HEK293T (cell line): ENCODE measurements around the gene SMCR8.
A peak's percentile ranks its signal among the peaks of the same experiment; 100 is the strongest.
"Not testable (repeated sequence)": the region's sequence is repeated elsewhere in the genome, so short reads cannot be mapped to it uniquely, and the experiment has no call there.

Experiments used
- CTCF ChIA-PET: fragments of 350-600 bp; formaldehyde crosslinking; extraction: SDS; loops from one replicate; lab custom pipeline; 2021; ENCODE audit warnings: antibody characterized with exemption, inconsistent platforms; lab: Yijun Ruan, JAX
- POLR2A ChIA-PET: fragments of 350-600 bp; formaldehyde crosslinking; extraction: SDS; loops from one replicate; lab custom pipeline; 2020; ENCODE audit warnings: antibody characterized with exemption, inconsistent platforms; lab: Yijun Ruan, JAX
- DNase-seq: peaks from one replicate; pipeline ENCODE4 v3.0.0; 2012; ENCODE audit warnings: mixed read lengths; ENCODE audit errors: extremely low spot score
- ARNT ChIP-seq: fragments of 450-650 bp; IDR thresholded peaks from 2 replicates; pipeline ENCODE4 v1.6.1; 2017; ENCODE audit warnings: mild to moderate bottlenecking
- BHLHE40 ChIP-seq: fragments of 450-650 bp; IDR thresholded peaks from 2 replicates; pipeline ENCODE4 v1.6.1; 2016; ENCODE audit warnings: mild to moderate bottlenecking, moderate library complexity, borderline replicate concordance
- CTBP1 ChIP-seq: fragments of 450-650 bp; IDR thresholded peaks from 2 replicates; pipeline ENCODE4 v1.6.1; 2016; ENCODE audit warnings: borderline replicate concordance
- ELF4 ChIP-seq: fragments of 450-650 bp; IDR thresholded peaks from 2 replicates; pipeline ENCODE4 v1.6.1; 2017; ENCODE audit warnings: antibody characterized with exemption
- FOXA1 ChIP-seq: fragments of 450-650 bp; IDR thresholded peaks from 2 replicates; pipeline ENCODE4 v1.6.1; 2016; ENCODE audit warnings: mild to moderate bottlenecking
- FOXK2 ChIP-seq: fragments of 450-650 bp; IDR thresholded peaks from 2 replicates; pipeline ENCODE4 v1.6.1; 2016; ENCODE audit warnings: mild to moderate bottlenecking
- FOXM1 ChIP-seq: fragments of 450-650 bp; IDR thresholded peaks from 2 replicates; pipeline ENCODE4 v1.6.1; 2017; ENCODE audit warnings: mild to moderate bottlenecking, borderline replicate concordance
- HDGF ChIP-seq: fragments of 450-650 bp; IDR thresholded peaks from 2 replicates; pipeline ENCODE4 v1.6.1; 2017; ENCODE audit warnings: antibody characterized with exemption, borderline replicate concordance
- L3MBTL2 ChIP-seq: fragments of 450-650 bp; conservative IDR thresholded peaks from 2 replicates; pipeline ENCODE4 v1.6.1; 2016; ENCODE audit warnings: mild to moderate bottlenecking
- LEF1 ChIP-seq: fragments of 450-650 bp; IDR thresholded peaks from 2 replicates; pipeline ENCODE4 v1.6.1; 2017; ENCODE audit warnings: mild to moderate bottlenecking, borderline replicate concordance
- NFRKB ChIP-seq: fragments of 450-650 bp; IDR thresholded peaks from 2 replicates; pipeline ENCODE4 v1.6.1; 2016; ENCODE audit warnings: mild to moderate bottlenecking, moderate library complexity
- PKNOX1 ChIP-seq: fragments of 450-650 bp; IDR thresholded peaks from 2 replicates; pipeline ENCODE4 v1.6.1; 2016
- SP1 ChIP-seq: fragments of 450-650 bp; IDR thresholded peaks from 2 replicates; pipeline ENCODE4 v1.6.1; 2017
- SUZ12 ChIP-seq: fragments of 450-650 bp; IDR thresholded peaks from 2 replicates; pipeline ENCODE4 v1.6.1; 2016; ENCODE audit warnings: mild to moderate bottlenecking
- TARDBP ChIP-seq: fragments of 450-650 bp; IDR thresholded peaks from 2 replicates; pipeline ENCODE4 v1.6.1; 2016
- ZNF384 ChIP-seq: fragments of 450-650 bp; IDR thresholded peaks from 2 replicates; pipeline ENCODE4 v1.6.1; 2016

The SMCR8 gene

GRCh38 chr17:18300725-18301480, 14.2 kb upstream of the SMCR8 start:
- CTCF ChIA-PET: interaction anchor here (1.5 kb wide), 1 partner anchor 14 kb away, joined by 3 read pairs; the partner anchor contains the start of genes SMCR8 and TOP3A
- DNase-seq: no peak
- TF ChIP-seq LEF1 (no peak), ZNF384 (no peak), SP1 (no peak), SUZ12 (no peak), FOXM1 (no peak), ARNT (no peak), FOXA1 (no peak), PKNOX1 (no peak), TARDBP (no peak), NFRKB (no peak), ELF4 (no peak), FOXK2 (no peak), CTBP1 (no peak), BHLHE40 (no peak), L3MBTL2 (no peak), HDGF (no peak)
- POLR2A ChIA-PET: interaction anchor here (1.0 to 1.2 kb wide), 2 partner anchors 12 to 14 kb away, joined by 3 to 4 read pairs; partner anchors contain the start of genes SMCR8 and TOP3A

GRCh38 chr17:18303206-18303605, 11.9 kb upstream of the SMCR8 start:
- DNase-seq, CTCF ChIA-PET, POLR2A ChIA-PET: not testable (repeated sequence)

GRCh38 chr17:18309202-18309601, 5.9 kb upstream of the SMCR8 start:
- POLR2A ChIA-PET: no interaction called here
- no peak for DNase-seq
- TF ChIP-seq CTBP1 (no peak), FOXK2 (no peak), ZNF384 (no peak), SUZ12 (no peak), PKNOX1 (no peak), FOXM1 (no peak), HDGF (no peak), TARDBP (no peak), NFRKB (no peak), L3MBTL2 (no peak), FOXA1 (no peak)
- CTCF ChIA-PET: no interaction called here

GRCh38 chr17:18314059-18314730, 898 bp upstream of the SMCR8 start:
- TF ChIP-seq NFRKB (no peak), L3MBTL2 (peak; percentile 87)
- no peak for DNase-seq
- ChIA-PET CTCF (interaction anchor here (1.0 kb wide), 1 partner anchor 13 kb away, joined by 3 read pairs; no protein-coding TSS in a partner anchor), POLR2A (interaction anchor here (0.9 to 1.4 kb wide), 11 partner anchors 9 to 131 kb away, joined by 3 to 8 read pairs (median 3); partner anchors contain the start of genes ALKBH5 and LLGL1)

GRCh38 chr17:18315562-18315922, 449 bp downstream of the SMCR8 start:
- CTCF ChIA-PET: no interaction called here
- TF ChIP-seq L3MBTL2 (no peak), FOXM1 (no peak), ZNF384 (no peak), CTBP1 (no peak), PKNOX1 (no peak)
- no peak for DNase-seq
- POLR2A ChIA-PET: no interaction called here

GRCh38 chr17:18315961-18316360, 868 bp downstream of the SMCR8 start:
- TF ChIP-seq SP1: no peak
- TF ChIP-seq ELF4: no peak
- CTCF ChIA-PET: no interaction called here

GRCh38 chr17:18318117-18318516, 3.0 kb downstream of the SMCR8 start:
- POLR2A ChIA-PET: no interaction called here
- TF ChIP-seq TARDBP (no peak), FOXA1 (no peak)
- CTCF ChIA-PET: no interaction called here
- no peak for DNase-seq

More at GRCh38 chr17:18315961-18316360, 868 bp downstream of the SMCR8 start:
- POLR2A ChIA-PET: no interaction called here
- no peak for DNase-seq
